Spleen (tissue), 11 donors: ENCODE measurements around the gene IFT27. TPM values are rescaled to one million over a fixed set of nuclear protein-coding genes. Genes with fewer than 3 reads are reported as not detected.

Experiments
- DNase-seq: peaks from one replicate; pipeline ENCODE4 v3.0.0-alpha.2; 2020
- H3K27ac ChIP-seq, 8 donors: fragments of 200-600 bp; sonication (generic) in 7 of 8; 1 replicate in 4 of 8; 2 replicates in 4 of 8; pipeline versions ENCODE4 v1.5.0 to v1.8.0; 2016 to 2021; ENCODE audit warnings: inconsistent platforms in 4 of 8, mild to moderate bottlenecking in 4 of 8, moderate library complexity in 1 of 8
- H3K27me3 ChIP-seq, 7 donors: fragments of 200-600 bp; sonication (generic) in 6 of 7; replicated peaks in 1 of 7; 1 replicate in 4 of 7; 2 replicates in 3 of 7; pipeline versions ENCODE4 v1.5.0 to v1.8.0; 2016 to 2021; ENCODE audit warnings: inconsistent platforms in 3 of 7, mild to moderate bottlenecking in 1 of 7
- H3K36me3 ChIP-seq, 6 donors: fragments of 200-600 bp; sonication (generic) in 5 of 6; 1 replicate in 4 of 6; 2 replicates in 2 of 6; pipeline versions ENCODE4 v1.5.0 to v1.8.0; 2016 to 2021; ENCODE audit warnings: inconsistent platforms in 2 of 6
- H3K4me1 ChIP-seq, 6 donors: fragments of 200-600 bp; sonication (generic) in 5 of 6; 1 replicate in 3 of 6; 2 replicates in 3 of 6; pipeline versions ENCODE4 v1.5.0 to v1.8.0; 2016 to 2021; ENCODE audit warnings: inconsistent platforms in 3 of 6
- H3K4me3 ChIP-seq, 8 donors: fragments of 200-600 bp; sonication (generic) in 7 of 8; 1 replicate in 4 of 8; 2 replicates in 4 of 8; pipeline versions ENCODE4 v1.5.0 to v1.8.0; 2016 to 2021; ENCODE audit warnings: inconsistent platforms in 4 of 8, mild to moderate bottlenecking in 4 of 8, moderate library complexity in 2 of 8
- H3K9me3 ChIP-seq, 8 donors: fragments of 200-600 bp; sonication (generic) in 7 of 8; 1 replicate in 4 of 8; 2 replicates in 4 of 8; pipeline versions ENCODE4 v1.5.0 to v1.8.0; 2016 to 2021; ENCODE audit warnings: inconsistent platforms in 4 of 8
- CTCF ChIP-seq, 11 experiments: fragments of 200-600 bp in 7 of 11; fragments of 450-650 bp in 4 of 11; sonication (generic) in 4 of 11; IDR thresholded peaks in 8 of 11; conservative IDR thresholded peaks in 3 of 11; 1 replicate in 7 of 11; 2 replicates in 4 of 11; pipeline versions ENCODE4 v1.4.0 to v1.8.0; 2016 to 2021; ENCODE audit warnings: antibody characterized with exemption in 11 of 11, inconsistent platforms in 4 of 11, mild to moderate bottlenecking in 1 of 11
- POLR2A ChIP-seq, 3 donors: fragments of 450-650 bp; IDR thresholded peaks; one replicate each; pipeline ENCODE4 v1.5.1; 2017; ENCODE audit warnings: antibody characterized with exemption in 3 of 3, mild to moderate bottlenecking in 1 of 3
- POLR2AphosphoS5 ChIP-seq, 3 donors: sonication (generic); formaldehyde crosslinking; IDR thresholded peaks; one replicate each; pipeline ENCODE4 v1.5.1; 2017; ENCODE audit warnings: antibody characterized with exemption in 3 of 3
- WGBS, 5 donors: extraction: QIAGEN DNeasy Blood & Tissue Kit in 3 of 5; methylation state at CpG; one replicate each; pipeline versions ENCODE4 v1.1.5 to v1.1.7; 2013 to 2018; 5-methylcytosine and 5-hydroxymethylcytosine counted together
- intact Hi-C: fragments of 100-400 bp; cut with DNase I; formaldehyde crosslinking; loops from one replicate; pipeline ENCODE4 v1.15.0; 2023; ENCODE audit warnings: low total_unique reads
- polyA plus RNA-seq, 3 donors: library from polyadenylated mRNA; stranded (reverse); fragments of 200-250 nt; gene quantifications; one replicate each; pipeline ENCODE4 v1.2.1, GENCODE V29; 2013
- total RNA-seq, 7 donors: library from RNA; depleted of rRNA in 3 of 7; stranded (reverse); fragments of >200 nt in 3 of 7; fragmentation: NEBNext Ultra II Directional in 4 of 7; extraction: Animal tissue kit (Norgen Biotek cat#: 25700) in 4 of 7; gene quantifications; one replicate each; pipeline versions ENCODE4 v1.1.0 to v1.2.1, GENCODE V29; 2016 to 2021
- donor health status: healthy with polysubstance abuse.
- donor health status: DM: no; HTN: no; CAD: no; lungs with moderate emphysema.
- donor health status: DM: no; HTN: no; CAD: no.
- donor health status: Bipolar disorder and iron deficiency.
- donor health status: healthy.
- donor health status: DM: no; HTN: no; CAD: no.
- donor health status: DM: yes; HTN: yes; CAD: no.

IFT27 gene
- total and polyA plus RNA-seq, 10 donors, result 12.4 to 35.4 (median 22.4) TPM

DNA sequence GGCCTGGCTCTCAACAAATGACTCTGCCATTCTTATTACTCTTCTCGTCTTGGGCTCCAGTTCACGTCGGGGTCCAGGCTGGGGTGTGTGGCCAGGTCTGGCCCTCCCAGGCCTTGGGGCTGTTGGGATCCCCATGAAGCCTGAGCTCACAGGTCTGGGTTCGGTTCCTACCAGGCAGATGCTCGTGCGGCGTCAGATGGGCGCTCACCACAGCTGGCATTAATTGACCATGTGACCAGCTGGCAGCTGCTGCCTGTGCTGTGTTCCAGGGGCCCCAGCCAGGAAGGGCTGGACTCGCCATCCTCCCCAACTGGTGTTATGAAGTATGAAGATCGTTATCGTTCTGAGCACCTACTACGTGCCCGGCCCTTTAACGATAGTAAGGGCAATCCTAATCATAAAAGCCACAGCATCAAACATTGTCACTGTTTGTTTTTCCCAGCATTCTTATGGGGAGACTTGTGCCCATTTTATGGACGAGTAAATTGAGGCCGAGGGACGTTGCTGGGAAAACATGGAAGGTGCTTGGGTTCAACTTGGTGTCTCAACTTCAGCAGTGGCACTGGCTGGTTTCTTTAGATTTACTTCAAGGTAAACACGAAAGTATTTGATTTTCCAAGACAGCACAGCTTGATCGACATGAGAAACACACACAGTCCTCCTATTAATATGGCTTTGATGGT is 45.6 kb downstream of the IFT27 start:
- no peaks in the 10 kb centered on the region for H3K36me3 ChIP-seq
- H3K27me3 ChIP-seq, result peaks cover 0 to 60% (median 4%) of the 10 kb centered on the region in 7 donors
- H3K4me1 ChIP-seq, result peaks cover 0 to 5% (median 0%) of the 10 kb centered on the region in 6 donors
- no peak for DNase-seq
- 89 to 93% (median 91%) methylated on average over 15 to 19 of the region's 19 CpGs for WGBS, 5 donors
- TF ChIP-seq POLR2A (IDR thresholded peaks at IDR 0.05) (no peak), POLR2AphosphoS5 (IDR thresholded peaks at IDR 0.05) (no peak), CTCF (IDR thresholded peaks at IDR 0.05 in 8 of 11, conservative IDR thresholded peaks at IDR 0.05 in 3 of 11) (no peak)
- H3K27ac ChIP-seq, result no peak overlapping the region
- no peaks in the 10 kb centered on the region for H3K9me3 ChIP-seq
- intact Hi-C loops, result no loop called here
- no peak overlapping the region for H3K4me3 ChIP-seq

GRCh38 chr22:36729321-36729720 is 46.6 kb downstream of the IFT27 start:
- TF ChIP-seq CTCF (IDR thresholded peaks at IDR 0.05 in 8 of 11, conservative IDR thresholded peaks at IDR 0.05 in 3 of 11) (no peak), POLR2A (IDR thresholded peaks at IDR 0.05) (no peak), POLR2AphosphoS5 (IDR thresholded peaks at IDR 0.05) (no peak)
- H3K27me3 ChIP-seq, result peaks cover 0 to 60% (median 5%) of the 10 kb centered on the region in 7 donors
- H3K4me3 ChIP-seq, result no peak overlapping the region

DNA sequence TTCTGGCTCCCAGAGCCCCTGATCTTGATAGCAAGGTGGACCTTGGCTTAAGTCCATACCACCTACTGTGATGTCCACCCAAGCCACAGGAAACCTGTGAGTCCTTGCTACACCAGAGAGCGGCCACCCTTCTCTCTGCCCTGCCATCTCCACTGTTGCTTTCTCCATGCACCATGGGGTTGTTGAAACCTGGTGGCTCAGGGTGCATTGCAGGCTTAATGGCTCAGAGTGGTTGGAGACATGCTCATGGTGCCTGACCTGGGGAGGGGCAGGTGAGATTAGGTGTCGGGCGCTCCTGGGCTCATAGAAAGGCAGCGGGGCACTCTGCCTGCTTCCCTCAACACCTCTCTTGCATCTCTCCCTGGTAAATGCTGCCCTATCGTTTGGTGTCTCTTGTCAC is 47.4 kb downstream of the IFT27 start:
- peaks cover 0 to 61% (median 5%) of the 10 kb centered on the region in 7 donors for H3K27me3 ChIP-seq
- no peak overlapping the region for H3K27ac ChIP-seq
- H3K9me3 ChIP-seq, result no peaks in the 10 kb centered on the region
- 81 to 91% (median 84%) methylated on average over 5 of the region's 5 CpGs for WGBS, 5 donors
- intact Hi-C loops, result no loop called here
- TF ChIP-seq POLR2A (IDR thresholded peaks at IDR 0.05), result no peak
- TF ChIP-seq POLR2AphosphoS5 (IDR thresholded peaks at IDR 0.05), result no peak
- TF ChIP-seq CTCF (IDR thresholded peaks at IDR 0.05 in 8 of 11, conservative IDR thresholded peaks at IDR 0.05 in 3 of 11), result no peak
- no peaks in the 10 kb centered on the region for H3K4me1 ChIP-seq
- no peaks in the 10 kb centered on the region for H3K36me3 ChIP-seq
- H3K4me3 ChIP-seq, result no peak overlapping the region
- no peak for DNase-seq

More at GRCh38 chr22:36729321-36729720, 46.6 kb downstream of the IFT27 start:
- no peaks in the 10 kb centered on the region for H3K36me3 ChIP-seq
- no peak for DNase-seq
- peaks cover 0 to 2% (median 0%) of the 10 kb centered on the region in 6 donors for H3K4me1 ChIP-seq
- intact Hi-C loops, result no loop called here
- H3K9me3 ChIP-seq, result no peaks in the 10 kb centered on the region
- no peak overlapping the region for H3K27ac ChIP-seq
- 74 to 86% (median 76%) methylated on average over 7 of the region's 7 CpGs for WGBS, 5 donors

- TF ChIP-seq CTCF (IDR thresholded peaks at IDR 0.05 in 8 of 11, conservative IDR thresholded peaks at IDR 0.05 in 3 of 11), result no peak
- TF ChIP-seq POLR2A (IDR thresholded peaks at IDR 0.05), result no peak
- TF ChIP-seq POLR2AphosphoS5 (IDR thresholded peaks at IDR 0.05), result no peak
- Histone ChIP-seq H3K4me3 (no peak overlapping the region), H3K27me3 (peaks cover 0 to 61% (median 5%) of the 10 kb centered on the region in 7 donors), H3K4me1 (no peaks in the 10 kb centered on the region), H3K36me3 (no peaks in the 10 kb centered on the region), H3K9me3 (no peaks in the 10 kb centered on the region), H3K27ac (no peak overlapping the region)
- intact Hi-C loops, result no loop called here
- 76 to 88% (median 80%) methylated on average over 8 of the region's 8 CpGs for WGBS, 5 donors
- no peak for DNase-seq
Measured at GRCh38 chr22:36727927-36728488, 47.9 kb downstream of the IFT27 start.
